ENCODE results near the gene PRPF8. TPM values are rescaled to one million over a fixed set of nuclear protein-coding genes. Genes with fewer than 3 reads are reported as not detected.

Gene PRPF8
- total and polyA plus RNA-seq, 10 of the 15 experiments (the other 5 are each of a cell fraction or from before 2014, with no cell fraction given) = 77.2 to 337 (median 162) TPM

GRCh38 chr17:1648173-1648962, 36.3 kb downstream of the PRPF8 start (continued):
- TF ChIP-seq BHLHE40 (IDR thresholded peaks at IDR 0.05; ENCODE audit: borderline replicate concordance in 1 of 2, low read depth in 2 of 2, low read length in 1 of 2) = peak in 1 of 2 experiments; percentile 68; a peak in 1 of 4 replicates
- TF ChIP-seq KAT2A (conservative IDR thresholded peaks at IDR 0.05; ENCODE audit: control insufficient read depth, low read depth, low read length) = no peak
- no peak for TF ChIP-seq NR2C2 (IDR thresholded peaks at IDR 0.05; ENCODE audit: borderline replicate concordance, control insufficient read depth, insufficient read length, low read depth)
- no peak for TF ChIP-seq ELK1 (IDR thresholded peaks at IDR 0.05; ENCODE audit: low read depth, low read length)
- TF ChIP-seq YBX1 (IDR thresholded peaks at IDR 0.05) = no peak
- TF ChIP-seq ATF7 (IDR thresholded peaks at IDR 0.05; ENCODE audit: low read depth) = no peak
- TF ChIP-seq ZNF687 (IDR thresholded peaks at IDR 0.05) = peak; percentile 41; the same call in 1 of the 2 replicates
- no peak for TF ChIP-seq CHD1 (IDR thresholded peaks at IDR 0.05; ENCODE audit: low read depth, low read length)
- no peak for TF ChIP-seq EZH2 (IDR thresholded peaks at IDR 0.05; ENCODE audit: borderline replicate concordance, control insufficient read depth, low read depth, low read length)
- TF ChIP-seq PML (IDR thresholded peaks at IDR 0.05; ENCODE audit: low read length) = no peak
- no peak for TF ChIP-seq ATF3 (IDR thresholded peaks at IDR 0.05; ENCODE audit: borderline replicate concordance, extremely low read depth, low read depth, low read length)
- TF ChIP-seq JUNB (IDR thresholded peaks at IDR 0.05) = no peak
- no peak for TF ChIP-seq RAD21 (IDR thresholded peaks at IDR 0.05; ENCODE audit: insufficient read depth, low read depth, low read length)
- no peak for TF ChIP-seq YY1 (IDR thresholded peaks at IDR 0.05; ENCODE audit: low read depth, low read length)
- no peak; the same call in 1 of the 2 replicates for TF ChIP-seq MAX (IDR thresholded peaks at IDR 0.05; ENCODE audit: low read depth, low read length)
- TF ChIP-seq FOXK2 (IDR thresholded peaks at IDR 0.05) = no peak
- no peak for TF ChIP-seq TCF7 (IDR thresholded peaks at IDR 0.05; ENCODE audit: borderline replicate concordance)
